Left ventricle myocardium inferior (tissue), 1 donor: ENCODE results near the gene HS3ST6. TPM values are rescaled to one million over a fixed set of nuclear protein-coding genes. Genes with fewer than 3 reads are reported as not detected.
"Not testable (repeated sequence)": the region's sequence is repeated elsewhere in the genome, so short reads cannot be mapped to it uniquely, and the experiment has no call there.

Experiments
- DNase-seq: peaks from one replicate; pipeline ENCODE4 v3.0.0-alpha.2; 2020
- H3K27ac ChIP-seq: fragments of 200-600 bp; replicated peaks from 2 replicates; pipeline ENCODE4 v1.8.0; 2021
- H3K27me3 ChIP-seq: fragments of 200-600 bp; 2 replicates; pipeline ENCODE4 v1.8.0; 2021; ENCODE audit warnings: low read depth
- H3K36me3 ChIP-seq: fragments of 200-600 bp; 2 replicates; pipeline ENCODE4 v1.8.0; 2021
- H3K4me1 ChIP-seq: fragments of 200-600 bp; 2 replicates; pipeline ENCODE4 v1.8.0; 2021
- H3K4me3 ChIP-seq: fragments of 200-600 bp; 2 replicates; pipeline ENCODE4 v1.8.0; 2021; ENCODE audit warnings: mild to moderate bottlenecking, moderate library complexity
- H3K9me3 ChIP-seq: fragments of 200-600 bp; replicated peaks from 2 replicates; pipeline ENCODE4 v1.8.0; 2021
- CTCF ChIP-seq: fragments of 200-600 bp; IDR thresholded peaks from 2 replicates; pipeline ENCODE4 v1.8.0; 2021; ENCODE audit warnings: antibody characterized with exemption, mild to moderate bottlenecking, borderline replicate concordance
- intact Hi-C: fragments of 100-400 bp; cut with micrococcal nuclease; formaldehyde crosslinking; loops from one replicate; pipeline ENCODE4 v1.11.0; 2022
- total RNA-seq: library from RNA; stranded (reverse); fragmentation: NEBNext Ultra II Directional; extraction: Animal tissue kit (Norgen Biotek cat#: 25700); gene quantifications from one replicate; pipeline ENCODE4 v1.2.1, GENCODE V29; 2021
- donor health status: DM: no; HTN: yes; CAD: no; lungs with severe emphysema.

The HS3ST6 gene
- total RNA-seq, 1 donor from 2014 or later: not detected

- Histone ChIP-seq H3K27ac (no peak overlapping the region), H3K36me3 (no peaks in the 10 kb centered on the region), H3K9me3 (no peaks in the 10 kb centered on the region), H3K27me3 (peaks cover 92% of the 10 kb centered on the region), H3K4me1 (no peaks in the 10 kb centered on the region), H3K4me3 (no peak overlapping the region)
- intact Hi-C loops: no loop called here
- no peak for TF ChIP-seq CTCF
- DNase-seq: no peak
Measured at GRCh38 chr16:1890024-1890707, 28.0 kb downstream of the HS3ST6 start.

- no peak overlapping the region for H3K27ac ChIP-seq
- intact Hi-C loops: no loop called here
- no peak for DNase-seq
- no peaks in the 10 kb centered on the region for H3K36me3 ChIP-seq
- no peak for TF ChIP-seq CTCF
- H3K27me3 ChIP-seq: peaks cover 97% of the 10 kb centered on the region
- no peaks in the 10 kb centered on the region for H3K9me3 ChIP-seq
- H3K4me3 ChIP-seq: no peak overlapping the region
- H3K4me1 ChIP-seq: no peaks in the 10 kb centered on the region
Measured at GRCh38 chr16:1887711-1888354, 30.4 kb downstream of the HS3ST6 start.

- no peaks in the 10 kb centered on the region for H3K36me3 ChIP-seq
- intact Hi-C loops: no loop called here
- no peak overlapping the region for H3K27ac ChIP-seq
- H3K9me3 ChIP-seq: no peaks in the 10 kb centered on the region
- H3K27me3 ChIP-seq: peaks cover 96% of the 10 kb centered on the region
- TF ChIP-seq CTCF: no peak
- no peak overlapping the region for H3K4me3 ChIP-seq
- no peak for DNase-seq
- no peaks in the 10 kb centered on the region for H3K4me1 ChIP-seq
Measured at GRCh38 chr16:1884889-1885288, 33.3 kb downstream of the HS3ST6 start.

- Histone ChIP-seq H3K4me3 (no peak overlapping the region), H3K27ac (no peak overlapping the region), H3K4me1 (no peaks in the 10 kb centered on the region), H3K27me3 (peaks cover 97% of the 10 kb centered on the region), H3K36me3 (no peaks in the 10 kb centered on the region), H3K9me3 (no peaks in the 10 kb centered on the region)
- peak; percentile 13 for TF ChIP-seq CTCF
- DNase-seq: no peak
- intact Hi-C loops: no loop called here
Measured at GRCh38 chr16:1884155-1884760, 34.0 kb downstream of the HS3ST6 start.

GRCh38 chr16:1881172-1881571 is 37.0 kb downstream of the HS3ST6 start:
- H3K4me1 ChIP-seq, H3K36me3 ChIP-seq, DNase-seq, H3K4me3 ChIP-seq, H3K9me3 ChIP-seq, H3K27ac ChIP-seq, intact Hi-C loops: not testable (repeated sequence)
- H3K27me3 ChIP-seq: peaks cover 98% of the 10 kb centered on the region

- H3K27me3 ChIP-seq: peaks cover 98% of the 10 kb centered on the region
Measured at GRCh38 chr16:1879477-1879876, 38.7 kb downstream of the HS3ST6 start.

More at GRCh38 chr16:1879477-1879876, 38.7 kb downstream of the HS3ST6 start:
- no peaks in the 10 kb centered on the region for H3K36me3 ChIP-seq
- H3K4me3 ChIP-seq: no peak overlapping the region
- no peaks in the 10 kb centered on the region for H3K4me1 ChIP-seq
- no peaks in the 10 kb centered on the region for H3K9me3 ChIP-seq
- intact Hi-C loops: no loop called here
- H3K27ac ChIP-seq: no peak overlapping the region
- TF ChIP-seq CTCF: no peak
- DNase-seq: no peak
